ENCODE results near the gene EED.
"Not testable (repeated sequence)": the region's sequence is repeated elsewhere in the genome, so short reads cannot be mapped to it uniquely, and the experiment has no call there.

Gene EED

GRCh38 chr11:86301742-86302091 is 57.2 kb downstream of the EED start:
- no peak for DNase-seq

DNA sequence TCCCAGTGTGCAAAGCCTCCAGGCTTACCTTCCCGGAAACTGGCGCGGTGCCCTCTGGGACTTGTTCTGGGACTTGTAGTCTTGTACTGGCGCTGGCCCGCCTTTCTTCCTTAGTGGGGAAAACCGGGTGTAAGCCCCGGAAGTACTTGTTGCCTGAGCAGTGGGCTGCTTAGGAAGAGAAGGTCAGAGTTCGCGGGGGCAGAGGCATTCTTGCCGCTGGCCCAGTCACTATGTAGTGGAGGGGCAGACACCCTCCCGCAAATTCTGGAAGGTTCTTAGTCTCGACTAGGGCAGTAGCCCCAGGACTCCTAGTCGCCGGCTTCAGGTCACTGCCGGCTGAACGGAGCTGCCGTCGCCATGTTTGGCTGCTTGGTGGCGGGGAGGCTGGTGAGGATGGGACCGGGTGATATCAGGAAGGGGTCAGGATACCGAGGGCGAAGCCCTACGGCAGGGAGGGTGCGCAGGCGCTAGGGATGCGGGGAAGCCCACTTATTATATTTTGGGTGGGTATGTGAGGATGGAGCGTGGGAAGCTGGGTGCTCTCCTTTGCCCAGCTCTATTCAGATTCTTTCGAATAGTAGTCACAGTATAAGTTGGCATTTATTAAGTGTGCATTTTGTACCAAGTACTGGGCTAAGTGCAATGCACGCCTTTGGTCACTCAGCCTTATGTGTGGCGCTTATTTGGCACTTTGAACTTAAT is 57.7 kb downstream of the EED start, which contains the start of gene HIKESHI:
HIKESHI (plus strand) TSS at position 149 of the 702 bp plus-strand sequence; CDS start at position 358, 209 bp downstream.
- peak; percentile 91 for DNase-seq

DNA sequence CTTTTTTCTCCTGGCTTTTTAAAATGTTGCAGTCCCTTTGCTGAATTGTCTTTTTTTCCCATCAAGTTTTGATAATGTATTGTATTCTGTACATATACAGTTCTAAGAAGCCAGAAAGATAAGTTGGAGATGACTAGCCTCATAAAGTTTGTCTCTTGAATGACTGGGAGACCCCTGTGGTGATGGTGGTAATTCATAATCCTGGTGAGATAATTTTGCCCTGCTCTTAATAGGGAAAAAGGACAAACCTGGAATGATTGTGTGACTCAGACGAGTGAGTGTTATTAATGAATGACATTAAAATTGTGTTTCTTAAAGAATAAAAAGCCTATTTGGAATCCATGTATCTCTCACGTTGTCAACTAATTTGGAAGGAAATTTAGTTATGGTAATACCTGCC is 58.7 kb downstream of the EED start:
- no peak for DNase-seq

DNA sequence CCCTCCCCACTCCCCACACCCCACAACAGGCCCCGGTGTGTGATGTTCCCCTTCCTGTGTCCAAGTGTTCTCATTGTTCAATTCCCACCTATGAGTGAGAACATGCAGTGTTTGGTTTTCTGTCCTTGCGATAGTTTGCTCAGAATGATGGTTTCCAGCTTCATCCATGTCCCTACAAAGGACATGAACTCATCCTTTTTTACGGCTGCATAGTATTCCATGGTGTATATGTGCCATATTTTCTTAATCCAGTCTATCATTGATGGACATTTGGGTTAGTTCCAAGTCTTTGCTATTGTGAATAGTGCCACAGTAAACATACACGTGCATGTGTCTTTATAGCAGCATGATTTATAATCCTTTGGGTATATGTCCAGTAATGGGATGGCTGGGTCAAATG is 64.2 kb downstream of the EED start:
- not testable (repeated sequence) for DNase-seq

DNA sequence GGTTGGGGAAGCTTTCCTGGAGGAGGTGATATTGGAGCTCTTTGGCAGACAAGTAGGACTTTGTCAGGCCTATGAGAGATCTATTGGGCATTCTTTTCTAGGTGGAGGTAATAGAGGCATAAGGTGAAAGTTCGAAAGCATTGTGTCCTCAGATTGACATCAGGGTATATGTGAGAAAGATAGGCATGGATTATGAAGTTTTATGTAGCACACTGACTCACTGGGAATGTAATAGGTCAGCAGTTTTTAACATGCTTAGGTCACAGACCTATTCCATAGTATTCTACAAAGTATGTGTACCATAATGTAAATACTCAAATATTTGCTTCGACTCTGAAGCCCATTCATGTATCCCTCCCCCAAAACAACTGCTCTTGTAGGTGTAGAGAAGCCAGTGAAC is 69.2 kb downstream of the EED start:
- DNase-seq: no peak

GRCh38 chr11:86314636-86315035 is 70.1 kb downstream of the EED start:
- no peak for DNase-seq

Data from CD4-positive, alpha-beta T cell treated with Interleukin-15 for 1 hour (primary cell).